ENCODE data around the gene SOX14. TPM values are rescaled to one million over a fixed set of nuclear protein-coding genes. Genes with fewer than 3 reads are reported as not detected.

Gene SOX14
- total RNA-seq, 1 donor from 2014 or later, result 0.37 TPM

GRCh38 chr3:137765310-137766033 is 1.4 kb downstream of the SOX14 start:
- Mint-ChIP-seq H3K27me3 (ENCODE audit: low read depth) (peaks cover 100% of the 10 kb centered on the region), H3K4me3 (no peak overlapping the region), H3K4me1 (peaks cover 41% of the 10 kb centered on the region), H3K9me3 (no peaks in the 10 kb centered on the region), H3K27ac (ENCODE audit: unreplicated experiment) (no peak overlapping the region), H3K36me3 (ENCODE audit: low read depth) (no peaks in the 10 kb centered on the region)
- no peak for TF ChIP-seq CTCF (conservative IDR thresholded peaks at IDR 0.05)
- no peak for DNase-seq (ENCODE audit: low read depth, low spot score)

- Mint-ChIP-seq H3K27me3 (ENCODE audit: low read depth) (peaks cover 100% of the 10 kb centered on the region), H3K4me3 (peak overlapping the region; percentile 58), H3K9me3 (no peaks in the 10 kb centered on the region), H3K36me3 (ENCODE audit: low read depth) (no peaks in the 10 kb centered on the region), H3K4me1 (peaks cover 38% of the 10 kb centered on the region), H3K27ac (ENCODE audit: unreplicated experiment) (no peak overlapping the region)
- no peak for TF ChIP-seq CTCF (conservative IDR thresholded peaks at IDR 0.05)
- DNase-seq (ENCODE audit: low read depth, low spot score), result peak; percentile 3
These were observed 2.1 kb downstream of the SOX14 start for GRCh38 chr3:137766041-137766875.

GRCh38 chr3:137766876-137767537 is 2.9 kb downstream of the SOX14 start:
- H3K27ac Mint-ChIP-seq (ENCODE audit: unreplicated experiment), result no peak overlapping the region
- no peak for DNase-seq (ENCODE audit: low read depth, low spot score)
- peaks cover 44% of the 10 kb centered on the region for H3K4me1 Mint-ChIP-seq
- H3K4me3 Mint-ChIP-seq, result peak overlapping the region; percentile 75
- no peak for TF ChIP-seq CTCF (conservative IDR thresholded peaks at IDR 0.05)
- H3K9me3 Mint-ChIP-seq, result no peaks in the 10 kb centered on the region
- H3K36me3 Mint-ChIP-seq (ENCODE audit: low read depth), result no peaks in the 10 kb centered on the region
- H3K27me3 Mint-ChIP-seq (ENCODE audit: low read depth), result peaks cover 100% of the 10 kb centered on the region

GRCh38 chr3:137767538-137768360 is 3.6 kb downstream of the SOX14 start:
- Mint-ChIP-seq H3K27ac (ENCODE audit: unreplicated experiment) (no peak overlapping the region), H3K4me3 (peak overlapping the region; percentile 75), H3K4me1 (peaks cover 44% of the 10 kb centered on the region), H3K27me3 (ENCODE audit: low read depth) (peaks cover 100% of the 10 kb centered on the region), H3K36me3 (ENCODE audit: low read depth) (no peaks in the 10 kb centered on the region), H3K9me3 (no peaks in the 10 kb centered on the region)
- peak; percentile 20 for DNase-seq (ENCODE audit: low read depth, low spot score)
- TF ChIP-seq CTCF (conservative IDR thresholded peaks at IDR 0.05), result no peak

Measured in neural crest cell (in vitro differentiated cells).